ENCODE measurements around the gene PLXNA4. TPM values are rescaled to one million over a fixed set of nuclear protein-coding genes. Genes with fewer than 3 reads are reported as not detected.

The PLXNA4 gene
- polyA plus RNA-seq, 1 donor (not counting 4 experiments of a cell fraction or from before 2014, with no cell fraction given), result 0.01 TPM

DNA sequence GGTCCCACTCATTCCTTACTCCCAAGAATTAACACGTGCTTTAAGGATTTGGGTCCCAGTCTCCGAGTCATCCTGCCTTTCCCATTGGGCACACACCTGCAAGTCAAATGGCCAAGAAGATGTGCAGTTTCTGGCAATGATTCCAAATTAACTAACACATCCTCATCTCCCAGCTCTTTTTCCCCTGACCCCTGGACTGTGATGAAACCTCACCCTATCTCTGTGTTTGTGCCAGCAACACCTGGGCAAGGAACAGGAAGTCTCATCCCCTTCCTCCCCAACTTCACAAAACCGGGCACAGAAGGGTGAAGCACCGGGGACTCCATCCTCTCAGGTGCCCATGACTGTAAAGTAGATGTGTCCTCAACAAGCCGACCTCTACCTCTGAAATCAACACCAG is 54.8 kb downstream of the PLXNA4 start:
- Histone ChIP-seq H3K9me3 (ENCODE audit: control insufficient read depth, low read depth, low read length) (no peaks in the 10 kb centered on the region), H3K4me1 (ENCODE audit: control insufficient read depth, extremely low read depth, insufficient read depth, low read length) (no peaks in the 10 kb centered on the region), H3K36me3 (ENCODE audit: control insufficient read depth in 2 of 2, extremely low read depth in 1 of 2, insufficient read depth in 2 of 2, low read length in 2 of 2) (no peaks in the 10 kb centered on the region), H4K20me1 (ENCODE audit: control insufficient read depth, extremely low read depth, insufficient read depth, low read length) (peaks cover under 1% of the 10 kb centered on the region), H3K4me2 (ENCODE audit: control insufficient read depth, extremely low read depth, insufficient read depth, low read depth, low read length) (no peak overlapping the region), H3K9ac (ENCODE audit: control insufficient read depth, extremely low read depth, insufficient read depth, low read length) (no peak overlapping the region), H3K4me3 (ENCODE audit: control insufficient read depth in 2 of 3, extremely low read depth in 1 of 3, insufficient read depth in 2 of 3, low read depth in 1 of 3, low read length in 3 of 3) (no peak overlapping the region), H3K27me3 (ENCODE audit: control insufficient read depth, extremely low read depth, insufficient read depth, low read length) (peaks cover 7% of the 10 kb centered on the region), H2AFZ (ENCODE audit: control insufficient read depth, low read length) (no peak overlapping the region), H3K9me1 (ENCODE audit: control insufficient read depth, extremely low read depth, insufficient read depth, low read length) (no peaks in the 10 kb centered on the region), H3K27ac (ENCODE audit: control insufficient read depth, insufficient read depth, low read length) (no peak overlapping the region), H3K79me2 (ENCODE audit: control insufficient read depth, insufficient read depth, low read length) (no peaks in the 10 kb centered on the region)
- TF ChIP-seq EZH2 (IDR thresholded peaks at IDR 0.05; ENCODE audit: low read length), result no peak
- TF ChIP-seq, protein P1, sequence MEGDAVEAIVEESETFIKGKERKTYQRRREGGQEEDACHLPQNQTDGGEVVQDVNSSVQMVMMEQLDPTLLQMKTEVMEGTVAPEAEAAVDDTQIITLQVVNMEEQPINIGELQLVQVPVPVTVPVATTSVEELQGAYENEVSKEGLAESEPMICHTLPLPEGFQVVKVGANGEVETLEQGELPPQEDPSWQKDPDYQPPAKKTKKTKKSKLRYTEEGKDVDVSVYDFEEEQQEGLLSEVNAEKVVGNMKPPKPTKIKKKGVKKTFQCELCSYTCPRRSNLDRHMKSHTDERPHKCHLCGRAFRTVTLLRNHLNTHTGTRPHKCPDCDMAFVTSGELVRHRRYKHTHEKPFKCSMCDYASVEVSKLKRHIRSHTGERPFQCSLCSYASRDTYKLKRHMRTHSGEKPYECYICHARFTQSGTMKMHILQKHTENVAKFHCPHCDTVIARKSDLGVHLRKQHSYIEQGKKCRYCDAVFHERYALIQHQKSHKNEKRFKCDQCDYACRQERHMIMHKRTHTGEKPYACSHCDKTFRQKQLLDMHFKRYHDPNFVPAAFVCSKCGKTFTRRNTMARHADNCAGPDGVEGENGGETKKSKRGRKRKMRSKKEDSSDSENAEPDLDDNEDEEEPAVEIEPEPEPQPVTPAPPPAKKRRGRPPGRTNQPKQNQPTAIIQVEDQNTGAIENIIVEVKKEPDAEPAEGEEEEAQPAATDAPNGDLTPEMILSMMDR (optimal IDR thresholded peaks at IDR 0.05 in 1 of 3, IDR thresholded peaks at IDR 0.05 in 1 of 3, conservative IDR thresholded peaks at IDR 0.05 in 1 of 3; ENCODE audit: extremely low read depth in 1 of 3, insufficient read depth in 2 of 3, low read length in 3 of 3), result no peak
- FAIRE-seq (no peak), DNase-seq (ENCODE audit: low read depth, low spot score) (no peak)
- dilution Hi-C loops (cut with MboI; ENCODE audit: extremely low pct_ligation_motif_present, low sequenced_read_pairs), result no loop called here

DNA sequence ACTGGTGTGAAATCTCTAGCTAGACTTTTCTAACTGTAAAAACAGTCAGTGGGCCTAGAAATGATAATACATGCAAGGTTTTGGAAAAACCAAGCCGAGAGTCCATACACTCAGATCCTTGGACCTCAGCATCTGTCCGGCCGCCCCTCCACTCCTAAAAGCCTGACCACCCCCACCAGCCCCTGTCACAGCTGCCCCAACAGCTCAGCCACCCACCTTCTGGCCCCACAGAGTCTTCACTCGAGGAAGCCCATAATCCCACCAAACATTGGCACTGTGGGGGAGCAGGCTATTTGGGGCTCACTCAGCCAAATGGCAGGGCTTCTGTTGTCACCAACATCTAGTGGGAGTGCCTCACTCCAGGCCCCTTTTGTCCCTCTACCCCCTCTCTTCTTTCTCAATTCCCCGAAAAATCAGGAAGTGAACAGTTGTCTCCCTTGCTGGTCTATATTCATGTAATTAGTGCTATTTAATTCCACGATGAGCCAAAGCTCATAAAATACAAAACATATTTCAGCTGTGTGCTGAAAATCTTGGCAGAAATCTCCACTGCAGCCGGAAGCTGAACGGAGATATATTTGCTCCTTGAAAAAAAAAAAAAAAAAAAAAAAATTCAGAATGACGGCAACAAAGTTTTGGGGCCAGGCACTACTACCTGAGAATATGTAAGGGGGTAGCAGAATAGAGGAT is 55.5 kb downstream of the PLXNA4 start:
- Histone ChIP-seq H3K9me3 (ENCODE audit: control insufficient read depth, low read depth, low read length) (no peaks in the 10 kb centered on the region), H4K20me1 (ENCODE audit: control insufficient read depth, extremely low read depth, insufficient read depth, low read length) (no peaks in the 10 kb centered on the region), H3K9ac (ENCODE audit: control insufficient read depth, extremely low read depth, insufficient read depth, low read length) (no peak overlapping the region), H2AFZ (ENCODE audit: control insufficient read depth, low read length) (no peak overlapping the region), H3K4me2 (ENCODE audit: control insufficient read depth, extremely low read depth, insufficient read depth, low read depth, low read length) (no peak overlapping the region), H3K79me2 (ENCODE audit: control insufficient read depth, insufficient read depth, low read length) (no peaks in the 10 kb centered on the region), H3K4me3 (ENCODE audit: control insufficient read depth in 2 of 3, extremely low read depth in 1 of 3, insufficient read depth in 2 of 3, low read depth in 1 of 3, low read length in 3 of 3) (no peak overlapping the region), H3K4me1 (ENCODE audit: control insufficient read depth, extremely low read depth, insufficient read depth, low read length) (no peaks in the 10 kb centered on the region), H3K27me3 (ENCODE audit: control insufficient read depth, extremely low read depth, insufficient read depth, low read length) (peaks cover 4% of the 10 kb centered on the region), H3K9me1 (ENCODE audit: control insufficient read depth, extremely low read depth, insufficient read depth, low read length) (no peaks in the 10 kb centered on the region), H3K36me3 (ENCODE audit: control insufficient read depth in 2 of 2, extremely low read depth in 1 of 2, insufficient read depth in 2 of 2, low read length in 2 of 2) (no peaks in the 10 kb centered on the region), H3K27ac (ENCODE audit: control insufficient read depth, insufficient read depth, low read length) (no peak overlapping the region)
- dilution Hi-C loops (cut with MboI; ENCODE audit: extremely low pct_ligation_motif_present, low sequenced_read_pairs), result no loop called here
- DNase-seq (ENCODE audit: low read depth, low spot score), result no peak
- TF ChIP-seq, protein P1 (optimal IDR thresholded peaks at IDR 0.05 in 1 of 3, IDR thresholded peaks at IDR 0.05 in 1 of 3, conservative IDR thresholded peaks at IDR 0.05 in 1 of 3; ENCODE audit: extremely low read depth in 1 of 3, insufficient read depth in 2 of 3, low read length in 3 of 3), result no peak
- no peak for TF ChIP-seq EZH2 (IDR thresholded peaks at IDR 0.05; ENCODE audit: low read length)
- FAIRE-seq, result no peak

Measured in keratinocyte (primary cell).